IPS-NIHi7 (cell line): Measurements from ENCODE around the gene ARHGEF28.

Experiments used
- DNase-seq: peaks from one replicate; pipeline ENCODE4 v3.0.0; 2012; ENCODE audit warnings: mixed read lengths; ENCODE audit errors: extremely low spot score

The ARHGEF28 gene

GRCh38 chr5:73693573-73694061, 67.6 kb downstream of the ARHGEF28 start:
- peak; percentile 39 for DNase-seq

GRCh38 chr5:73694089-73694488, 68.1 kb downstream of the ARHGEF28 start:
- DNase-seq = no peak

GRCh38 chr5:73698011-73698410, 72.0 kb downstream of the ARHGEF28 start:
- DNase-seq = no peak

- DNase-seq = no peak
These were observed 75.6 kb downstream of the ARHGEF28 start for GRCh38 chr5:73701566-73701965.

GRCh38 chr5:73702534-73702933, 76.5 kb downstream of the ARHGEF28 start:
- no peak for DNase-seq

GRCh38 chr5:73702951-73703350, 77.0 kb downstream of the ARHGEF28 start:
- DNase-seq = no peak

- DNase-seq = no peak
These were observed 79.4 kb downstream of the ARHGEF28 start for GRCh38 chr5:73705364-73705763.

- DNase-seq = no peak
These were observed 81.0 kb downstream of the ARHGEF28 start for GRCh38 chr5:73706963-73707362.

GRCh38 chr5:73709536-73710129, 83.6 kb downstream of the ARHGEF28 start:
- no peak for DNase-seq

GRCh38 chr5:73716284-73716808, 90.3 kb downstream of the ARHGEF28 start:
- no peak for DNase-seq

- no peak for DNase-seq
These were observed 92.8 kb downstream of the ARHGEF28 start for GRCh38 chr5:73718762-73719161.

- DNase-seq = no peak
These were observed 93.6 kb downstream of the ARHGEF28 start for GRCh38 chr5:73719632-73720031.

GRCh38 chr5:73722231-73722630, 96.2 kb downstream of the ARHGEF28 start:
- no peak for DNase-seq

GRCh38 chr5:73726071-73726470, 100.1 kb downstream of the ARHGEF28 start:
- DNase-seq = no peak

GRCh38 chr5:73726606-73727231, 100.7 kb downstream of the ARHGEF28 start:
- no peak for DNase-seq

- no peak for DNase-seq
These were observed 101.5 kb downstream of the ARHGEF28 start for GRCh38 chr5:73727470-73727869.

- no peak for DNase-seq
These were observed 102.7 kb downstream of the ARHGEF28 start for GRCh38 chr5:73728493-73729273.

GRCh38 chr5:73729329-73729728, 103.3 kb downstream of the ARHGEF28 start:
- no peak for DNase-seq

GRCh38 chr5:73732045-73732444, 106.0 kb downstream of the ARHGEF28 start:
- no peak for DNase-seq

GRCh38 chr5:73733219-73733618, 107.2 kb downstream of the ARHGEF28 start:
- no peak for DNase-seq

- no peak for DNase-seq
These were observed 109.2 kb downstream of the ARHGEF28 start for GRCh38 chr5:73735032-73735734.

GRCh38 chr5:73739650-73740049, 113.7 kb downstream of the ARHGEF28 start:
- no peak for DNase-seq
